ENCODE measurements around the gene RABGAP1L. TPM values are rescaled to one million over a fixed set of nuclear protein-coding genes. Genes with fewer than 3 reads are reported as not detected.

Gene RABGAP1L
- total RNA-seq, 4 donors from 2014 or later, result 38.8 to 54.7 (median 50.5) TPM

GRCh38 chr1:174724219-174724618 is 564.9 kb downstream of the RABGAP1L start:
- H3K4me3 ChIP-seq (ENCODE audit: low read depth, poor library complexity, severe bottlenecking), result no peak overlapping the region
- no peak for DNase-seq (ENCODE audit: low spot score in 2 of 2)
- TF ChIP-seq POLR2A (IDR thresholded peaks at IDR 0.05) (no peak), CTCF (IDR thresholded peaks at IDR 0.05) (no peak)
- intact Hi-C loops (cut with DNase I; ENCODE audit: low total_unique reads), result no loop called here

- WGBS, 2 donors, result 50 to 61% methylated on average over 2 of the region's 2 CpGs
- DNase-seq (ENCODE audit: low spot score in 2 of 2), result no peak
- intact Hi-C loops (cut with DNase I; ENCODE audit: low total_unique reads), result no loop called here
- TF ChIP-seq POLR2A (IDR thresholded peaks at IDR 0.05), result no peak
- no peak for TF ChIP-seq CTCF (IDR thresholded peaks at IDR 0.05)
- H3K4me3 ChIP-seq (ENCODE audit: low read depth, poor library complexity, severe bottlenecking), result no peak overlapping the region
Measured at GRCh38 chr1:174726167-174726879, 567.0 kb downstream of the RABGAP1L start.

- 76 to 79% methylated on average over 4 of the region's 4 CpGs for WGBS, 2 donors
- TF ChIP-seq POLR2A (IDR thresholded peaks at IDR 0.05) (no peak), CTCF (IDR thresholded peaks at IDR 0.05) (no peak)
- no peak overlapping the region for H3K4me3 ChIP-seq (ENCODE audit: low read depth, poor library complexity, severe bottlenecking)
- intact Hi-C loops (cut with DNase I; ENCODE audit: low total_unique reads), result no loop called here
- no peak for DNase-seq (ENCODE audit: low spot score in 2 of 2)
Measured at GRCh38 chr1:174726880-174727585, 567.7 kb downstream of the RABGAP1L start.

GRCh38 chr1:174734270-174734669 is 575.0 kb downstream of the RABGAP1L start:
- intact Hi-C loops (cut with DNase I; ENCODE audit: low total_unique reads), result no loop called here
- 93 to 94% methylated on average over 2 of the region's 2 CpGs for WGBS, 2 donors
- TF ChIP-seq POLR2A (IDR thresholded peaks at IDR 0.05) (no peak), CTCF (IDR thresholded peaks at IDR 0.05) (no peak)

GRCh38 chr1:174736831-174737230 is 577.5 kb downstream of the RABGAP1L start:
- TF ChIP-seq CTCF (IDR thresholded peaks at IDR 0.05) (no peak), POLR2A (IDR thresholded peaks at IDR 0.05) (no peak)
- H3K4me3 ChIP-seq (ENCODE audit: low read depth, poor library complexity, severe bottlenecking), result no peak overlapping the region
- intact Hi-C loops (cut with DNase I; ENCODE audit: low total_unique reads), result loop anchor here (5.0 kb wide), 1 partner anchor 460 kb away; no protein-coding TSS in a partner anchor
- DNase-seq (ENCODE audit: low spot score in 2 of 2), result no peak
- 96 to 97% methylated on average over 2 of the region's 2 CpGs for WGBS, 2 donors

More at GRCh38 chr1:174734270-174734669, 575.0 kb downstream of the RABGAP1L start:
- DNase-seq (ENCODE audit: low spot score in 2 of 2), result no peak
- no peak overlapping the region for H3K4me3 ChIP-seq (ENCODE audit: low read depth, poor library complexity, severe bottlenecking)

All from lower leg skin (tissue), 4 donors.